Hematopoietic multipotent progenitor cell (in vitro differentiated cells): Measurements from ENCODE around the gene WWOX. TPM values are rescaled to one million over a fixed set of nuclear protein-coding genes. Genes with fewer than 3 reads are reported as not detected.

Experiments used
- DNase-seq, 3 donors: peaks; one replicate each; pipeline ENCODE4 v3.0.0-alpha.2; 2011 to 2015; ENCODE audit warnings: low read depth in 2 of 3, low spot score in 2 of 3
- total RNA-seq: library from RNA; depleted of rRNA; stranded (reverse); fragments of >200 nt; gene quantifications from one replicate; pipeline ENCODE4 v1.2.3, GENCODE V29; 2012

WWOX gene
- total RNA-seq, 1 donor = 24.8 TPM

GRCh38 chr16:78795433-78795832, 696.0 kb downstream of the WWOX start:
- DNase-seq = no peak

- peak; percentile 3 to 58 (median 28) for DNase-seq
Observed at GRCh38 chr16:78796221-78796866, 696.9 kb downstream of the WWOX start.

- DNase-seq = no peak
Observed at GRCh38 chr16:78799429-78799828, 700.0 kb downstream of the WWOX start.

GRCh38 chr16:78800523-78800922, 701.1 kb downstream of the WWOX start:
- DNase-seq = peak in 1 of 3 donors; percentile 3

- no peak for DNase-seq
Observed at GRCh38 chr16:78804058-78804735, 704.7 kb downstream of the WWOX start.

GRCh38 chr16:78805556-78805955, 706.1 kb downstream of the WWOX start:
- no peak for DNase-seq

GRCh38 chr16:78811247-78811646, 711.8 kb downstream of the WWOX start:
- DNase-seq = no peak

GRCh38 chr16:78812582-78812981, 713.1 kb downstream of the WWOX start:
- DNase-seq = no peak

- no peak for DNase-seq
Observed at GRCh38 chr16:78813661-78814311, 714.3 kb downstream of the WWOX start.

GRCh38 chr16:78815713-78816112, 716.3 kb downstream of the WWOX start:
- no peak for DNase-seq

GRCh38 chr16:78816499-78817195, 717.2 kb downstream of the WWOX start:
- DNase-seq = no peak

- no peak for DNase-seq
Observed at GRCh38 chr16:78817200-78817739, 717.8 kb downstream of the WWOX start.

- DNase-seq = no peak
Observed at GRCh38 chr16:78821335-78821734, 721.9 kb downstream of the WWOX start.

GRCh38 chr16:78822509-78822908, 723.1 kb downstream of the WWOX start:
- no peak for DNase-seq

- no peak for DNase-seq
Observed at GRCh38 chr16:78823027-78823426, 723.6 kb downstream of the WWOX start.

- no peak for DNase-seq
Observed at GRCh38 chr16:78829280-78829679, 729.8 kb downstream of the WWOX start.

- DNase-seq = no peak
Observed at GRCh38 chr16:78830599-78830998, 731.1 kb downstream of the WWOX start.

- no peak for DNase-seq
Observed at GRCh38 chr16:78832100-78832499, 732.6 kb downstream of the WWOX start.

GRCh38 chr16:78836802-78837491, 737.5 kb downstream of the WWOX start:
- DNase-seq = no peak

GRCh38 chr16:78837706-78838105, 738.3 kb downstream of the WWOX start:
- no peak for DNase-seq
